HG03060 (cell line): ENCODE data around the gene GH1.
"Not testable (repeated sequence)": the region's sequence is repeated elsewhere in the genome, so short reads cannot be mapped to it uniquely, and the experiment has no call there.

Experiments used
- ATAC-seq: cut with Tn5 transposase; IDR thresholded peaks from one replicate; pipeline ENCODE4 v1.9.1; 2021; ENCODE audit warnings: low read depth, moderate number of reproducible peaks; ENCODE audit not compliant: unreplicated experiment

GH1 gene

DNA sequence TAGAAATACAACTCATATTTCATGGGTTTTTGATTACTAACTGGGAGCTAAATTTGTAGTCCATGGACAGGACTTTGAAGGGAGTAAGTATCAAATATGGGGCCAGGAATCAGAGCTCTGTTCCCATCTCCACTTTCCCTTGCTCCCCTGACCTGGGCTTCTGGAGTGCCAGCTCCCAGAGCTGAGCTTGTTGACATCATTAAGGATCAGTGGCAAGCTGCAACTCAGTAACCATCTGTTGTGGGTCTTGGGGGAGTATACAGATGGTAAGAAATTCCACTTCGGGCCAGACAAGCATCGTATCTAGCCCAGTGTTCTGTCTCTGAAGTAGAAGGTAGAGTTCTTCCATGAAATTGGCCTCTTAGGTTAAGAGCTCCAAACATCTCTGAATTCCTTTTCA lies 16.7 kb downstream of the GH1 start:
- not testable (repeated sequence) for ATAC-seq

DNA sequence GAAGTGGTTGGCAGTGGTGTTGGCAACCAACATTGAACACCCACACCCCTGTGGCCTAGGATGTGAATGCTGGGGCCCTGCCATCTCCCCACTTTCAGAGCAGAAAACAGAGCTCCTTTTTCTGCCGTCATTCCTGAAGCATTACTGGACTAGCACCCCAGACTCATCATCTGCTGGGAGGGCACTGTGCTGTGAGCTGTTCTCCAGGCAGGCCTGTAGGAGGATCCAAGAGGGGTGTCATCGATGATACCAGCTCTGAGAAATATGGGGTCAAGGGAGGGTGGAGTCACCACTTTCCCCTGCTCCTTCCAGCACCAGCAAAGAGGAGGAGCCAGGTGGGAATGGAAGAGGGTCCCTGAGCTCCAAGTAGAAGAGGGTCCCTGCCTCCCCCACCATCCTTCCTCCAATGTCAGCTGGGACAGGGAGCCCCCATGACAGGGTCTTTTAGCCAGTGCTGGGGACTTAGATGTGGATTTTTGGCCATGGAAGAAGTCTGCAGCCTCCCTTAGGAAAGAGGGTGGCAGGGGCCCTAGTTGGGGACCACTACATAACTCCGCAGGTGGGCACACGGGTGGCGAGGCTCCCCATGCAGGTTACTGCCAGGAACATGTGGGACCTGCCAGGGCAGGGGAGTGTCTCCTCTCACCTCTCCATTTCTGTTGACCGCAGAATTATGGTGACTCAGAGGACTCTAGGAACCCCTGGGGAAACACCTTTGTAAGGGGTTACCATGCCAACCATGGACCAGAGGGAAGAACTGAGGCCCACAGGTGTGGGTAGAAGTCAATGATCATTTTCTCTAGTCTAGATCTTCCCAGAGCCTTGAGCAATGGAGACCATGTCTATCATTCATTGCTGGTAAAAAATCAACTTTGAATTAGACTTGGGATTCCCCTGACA lies 19.5 kb downstream of the GH1 start:
- ATAC-seq: not testable (repeated sequence)

DNA sequence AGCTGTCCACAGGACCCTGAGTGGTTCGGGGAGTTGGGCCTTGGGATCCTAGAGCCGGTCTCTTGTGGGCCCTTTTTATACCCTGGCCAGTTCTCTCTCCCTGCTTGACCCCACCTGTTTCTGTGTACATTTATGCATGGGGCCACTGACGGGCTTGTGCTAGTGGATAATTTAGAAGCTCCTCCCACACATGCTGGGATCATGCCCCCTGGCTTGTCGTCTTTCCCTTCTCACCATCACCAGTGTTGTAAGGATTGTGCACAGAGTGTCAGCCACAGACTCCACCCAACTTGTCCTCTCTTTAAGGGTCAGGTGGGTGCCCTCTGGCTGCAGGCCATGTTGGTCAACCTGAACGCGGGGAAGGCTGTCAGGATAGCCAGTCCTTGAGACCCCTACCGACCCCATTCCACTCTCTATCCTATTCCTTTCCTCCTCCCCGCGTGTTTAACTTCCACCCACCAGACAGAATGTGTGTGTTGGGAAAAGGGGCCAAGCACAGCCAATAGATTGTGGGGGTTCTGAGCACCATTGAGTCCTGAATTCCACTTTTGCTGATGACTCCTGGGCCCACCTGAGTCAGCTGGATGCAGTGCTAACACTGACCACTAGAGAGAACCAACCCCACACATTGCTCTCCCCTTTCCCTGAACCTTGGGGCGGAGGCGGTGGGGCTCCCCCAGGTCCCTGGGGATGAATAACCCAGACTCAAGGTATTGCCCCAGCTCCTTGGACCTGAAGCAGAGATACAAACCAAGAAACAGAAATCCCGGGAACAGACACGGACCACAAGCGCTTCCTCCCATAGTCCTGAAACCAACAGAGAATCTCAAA lies 21.9 kb downstream of the GH1 start, which contains the start of gene CSH1:
Gene CSH1 (minus strand): TSS at position 51 of the 831 bp plus-strand sequence. CDS start 63 bp downstream, outside the sequence.
- not testable (repeated sequence) for ATAC-seq

DNA sequence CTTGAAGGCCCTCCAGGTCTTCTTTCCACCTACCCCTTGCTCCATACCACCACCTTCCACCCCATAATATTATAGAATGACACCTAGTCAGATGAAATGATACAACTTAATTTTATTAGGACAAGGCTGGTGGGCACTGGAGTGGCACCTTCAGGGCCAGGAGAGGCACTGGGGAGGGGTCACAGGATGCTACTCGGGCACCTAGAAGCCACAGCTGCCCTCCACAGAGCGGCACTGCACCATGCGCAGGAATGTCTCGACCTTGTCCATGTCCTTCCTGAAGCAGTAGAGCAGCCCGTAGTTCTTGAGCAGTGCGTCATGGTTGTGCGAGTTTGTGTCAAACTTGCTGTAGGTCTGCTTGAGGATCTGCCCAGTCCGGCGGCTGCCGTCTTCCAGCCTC lies 23.8 kb downstream of the GH1 start:
- ATAC-seq: not testable (repeated sequence)

DNA sequence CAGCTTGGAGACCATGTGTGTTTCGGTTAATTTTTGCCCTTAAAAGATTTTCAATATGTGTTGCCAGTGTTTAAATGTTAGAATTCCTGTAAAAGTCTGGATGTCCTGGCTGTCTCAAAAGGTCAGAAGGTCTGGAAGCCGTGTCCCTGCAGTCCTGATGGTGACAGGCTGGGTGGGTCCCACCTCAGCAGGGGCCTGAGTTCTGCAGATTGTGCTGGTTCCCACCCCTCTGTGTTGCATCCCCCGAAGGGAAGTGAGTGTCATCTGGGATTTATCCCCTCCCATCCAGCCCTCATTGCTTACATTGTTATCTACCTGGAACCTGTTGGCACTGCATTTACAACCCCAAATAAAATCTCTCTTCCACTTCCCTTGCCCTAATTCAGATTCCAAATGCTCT lies 24.6 kb downstream of the GH1 start:
- ATAC-seq: not testable (repeated sequence)

DNA sequence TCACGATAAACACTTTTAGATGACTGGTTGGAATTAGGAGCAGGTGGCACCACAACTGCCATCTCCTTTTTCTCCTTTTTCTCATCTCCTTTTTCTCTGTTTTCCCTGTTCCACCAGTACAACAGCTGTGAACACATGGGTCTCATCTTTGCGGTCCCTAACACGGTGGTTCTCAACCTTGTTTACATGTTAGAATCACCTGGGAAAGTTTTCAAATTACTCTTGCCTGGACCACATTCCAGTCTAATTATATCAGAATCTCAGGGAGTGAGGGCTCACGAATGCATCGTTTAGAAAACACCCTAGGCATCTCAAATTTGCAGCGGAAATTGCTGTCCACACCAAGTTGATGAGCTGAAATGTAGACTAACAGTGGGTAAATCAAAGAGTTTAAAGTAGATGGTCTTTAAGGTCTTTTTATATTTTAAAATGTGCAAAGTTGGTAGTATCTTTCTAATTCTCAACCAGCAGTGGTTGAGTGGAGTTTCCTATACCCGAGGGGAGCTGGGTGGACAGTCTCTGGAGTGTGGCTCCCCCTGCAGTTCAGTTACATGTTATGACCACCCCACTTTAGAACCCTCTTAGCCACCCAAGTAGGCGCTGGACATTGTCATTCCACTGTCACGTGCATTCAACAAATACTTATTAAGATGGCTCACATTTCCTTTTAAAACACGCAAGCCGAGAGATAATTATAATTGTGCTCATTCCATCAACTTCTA lies 26.2 kb downstream of the GH1 start:
- ATAC-seq: not testable (repeated sequence)

DNA sequence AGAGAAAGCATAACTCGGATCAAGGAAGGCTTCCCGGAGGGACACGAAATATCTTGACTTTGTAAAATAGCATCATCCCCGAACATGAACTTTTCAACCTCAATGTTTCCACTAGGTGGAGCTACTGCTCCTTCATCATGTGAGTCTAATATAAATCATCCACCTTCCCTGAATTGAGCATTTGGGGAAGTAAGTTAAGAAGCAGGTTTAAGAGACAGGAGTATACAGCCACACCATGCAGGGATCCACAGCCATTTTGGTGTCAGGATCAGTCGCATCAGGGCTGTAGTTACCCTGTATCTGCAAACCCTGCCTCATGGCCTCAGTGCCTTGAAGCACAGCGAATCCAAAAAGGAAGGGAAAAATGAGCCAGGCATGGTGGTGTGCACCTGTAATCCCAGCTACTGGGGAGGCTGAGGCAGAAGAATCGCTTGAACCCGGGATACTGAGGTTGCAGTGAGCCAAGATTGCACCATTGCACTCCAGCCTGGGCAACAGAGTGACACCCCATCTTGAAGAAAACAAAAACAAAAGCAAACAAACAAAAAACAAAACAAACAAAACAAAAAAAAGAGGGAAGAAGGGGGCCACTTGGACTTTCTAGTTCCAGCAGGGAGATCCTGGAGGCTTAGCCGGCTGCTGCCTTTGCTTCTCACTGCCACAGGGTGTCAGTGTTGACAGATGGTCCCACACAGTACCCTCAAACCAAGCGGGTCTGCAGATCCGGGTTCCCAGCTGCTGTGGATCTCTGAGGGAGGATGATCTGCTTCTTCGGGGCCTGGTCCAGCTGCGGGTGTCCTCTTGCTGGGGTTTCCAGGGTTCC lies 29.4 kb downstream of the GH1 start:
- not testable (repeated sequence) for ATAC-seq

DNA sequence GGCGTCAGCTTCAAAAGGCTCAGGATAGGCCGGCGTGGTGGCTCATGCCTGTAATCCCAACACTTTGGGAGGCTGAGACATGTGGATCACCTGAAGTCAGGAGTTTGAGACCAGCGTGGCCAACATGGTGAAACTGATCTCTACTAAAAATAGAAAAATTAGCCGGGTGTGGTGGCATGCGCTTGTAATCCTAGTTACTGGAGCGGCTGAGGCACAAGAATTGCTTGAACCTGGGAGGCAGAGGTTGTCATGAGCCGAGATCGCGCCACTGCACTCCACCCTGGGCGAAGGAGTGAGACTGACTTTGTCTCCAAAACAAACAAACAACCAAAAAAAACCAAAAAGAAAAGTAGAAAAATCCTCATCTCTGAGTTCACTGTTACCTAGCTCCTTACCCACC lies 33.5 kb downstream of the GH1 start:
- ATAC-seq: not testable (repeated sequence)

DNA sequence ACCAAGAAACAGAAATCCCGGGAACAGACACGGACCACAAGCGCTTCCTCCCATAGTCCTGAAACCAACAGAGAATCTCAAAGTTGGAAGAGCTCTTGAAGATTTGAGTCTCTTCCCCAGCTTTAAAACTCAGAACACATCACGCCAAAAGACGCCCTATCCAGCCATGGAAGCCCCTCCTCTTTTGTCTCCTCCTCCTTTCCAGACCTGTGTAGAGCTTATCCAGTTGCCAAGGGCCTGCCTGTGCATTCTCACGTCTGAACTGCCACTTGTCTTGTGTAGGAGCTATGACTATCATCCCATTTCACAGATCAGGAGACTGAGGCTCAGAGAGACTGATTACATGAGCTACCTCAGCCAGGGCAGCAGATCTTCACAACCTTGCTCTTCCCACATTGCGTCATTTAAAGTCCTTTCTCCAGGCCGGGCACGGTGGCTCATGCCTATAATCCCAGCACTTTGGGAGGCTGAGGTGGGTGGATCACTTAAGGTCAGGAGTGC lies 36.0 kb downstream of the GH1 start:
- not testable (repeated sequence) for ATAC-seq

DNA sequence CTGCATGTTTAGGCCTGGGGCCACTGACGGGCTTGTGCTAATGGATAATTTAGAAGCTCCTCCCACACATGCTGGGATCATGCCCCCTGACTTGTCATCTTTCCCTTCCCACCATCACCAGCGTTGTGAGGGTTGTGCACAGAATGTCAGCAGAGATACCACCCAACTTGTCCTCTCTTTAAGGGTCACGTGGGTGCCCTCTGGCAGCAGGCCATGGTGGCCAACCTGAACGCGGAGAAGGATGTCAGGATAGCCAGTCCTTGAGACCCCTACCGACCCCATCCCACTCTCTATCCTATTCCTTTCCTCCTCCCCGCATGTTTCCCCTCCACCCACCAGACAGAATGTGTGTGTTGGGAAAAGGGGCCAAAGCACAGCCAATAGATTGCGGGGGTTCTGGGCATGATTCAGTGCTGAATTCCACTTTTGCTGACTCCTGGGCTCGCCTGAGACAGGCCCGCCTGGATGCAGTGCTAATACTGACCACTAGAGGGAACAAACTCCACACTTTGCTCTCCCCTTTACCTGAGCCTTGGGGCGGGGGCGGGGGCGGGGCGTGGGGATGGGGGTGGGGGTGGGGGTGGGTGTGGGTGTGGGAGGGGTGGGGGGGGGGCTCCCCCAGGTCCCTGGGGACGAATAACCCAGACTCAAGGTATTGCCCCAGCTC lies 36.6 kb downstream of the GH1 start, which contains the start of gene GH2:
Gene GH2 (minus strand): TSS at position 10 of the 667 bp plus-strand sequence. CDS start 143 bp downstream, outside the sequence.
- ATAC-seq: no peak

DNA sequence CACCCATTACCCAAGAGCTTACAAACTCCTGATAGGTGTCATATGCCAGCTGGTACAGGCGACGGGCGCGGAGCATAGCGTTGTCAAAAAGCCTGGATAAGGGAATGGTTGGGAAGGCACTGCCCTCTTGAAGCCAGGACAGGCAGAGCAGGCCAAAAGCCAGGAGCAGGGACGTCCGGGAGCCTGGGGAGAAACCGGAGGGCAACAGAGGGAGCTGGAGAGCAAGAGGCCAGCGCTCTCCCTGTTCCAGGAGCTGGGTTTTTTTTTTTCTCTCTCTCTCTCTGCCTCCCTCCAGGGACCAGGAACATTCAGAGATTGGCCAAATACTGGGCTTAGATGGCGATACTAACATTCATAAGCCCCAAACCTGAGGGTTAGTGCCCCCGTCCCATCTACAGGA lies 37.3 kb downstream of the GH1 start:
- ATAC-seq: not testable (repeated sequence)

DNA sequence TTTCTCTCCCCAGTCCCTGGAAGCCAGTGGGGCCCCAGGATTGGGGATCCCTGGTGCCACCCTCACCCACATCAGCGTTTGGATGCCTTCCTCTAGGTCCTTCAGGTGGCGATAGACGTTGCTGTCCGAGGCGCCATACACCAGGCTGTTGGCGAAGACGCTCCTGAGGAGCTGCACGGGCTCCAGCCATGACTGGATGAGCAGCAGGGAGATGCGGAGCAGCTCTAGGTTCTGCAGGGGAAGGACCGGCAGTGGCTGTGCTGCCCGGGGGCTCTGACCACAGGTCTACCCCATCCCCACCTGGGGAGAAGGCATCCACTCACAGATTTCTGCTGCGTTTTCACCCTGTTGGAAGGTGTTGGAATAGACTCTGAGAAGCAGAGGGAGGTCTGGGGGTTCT lies 37.9 kb downstream of the GH1 start:
- ATAC-seq: no peak

DNA sequence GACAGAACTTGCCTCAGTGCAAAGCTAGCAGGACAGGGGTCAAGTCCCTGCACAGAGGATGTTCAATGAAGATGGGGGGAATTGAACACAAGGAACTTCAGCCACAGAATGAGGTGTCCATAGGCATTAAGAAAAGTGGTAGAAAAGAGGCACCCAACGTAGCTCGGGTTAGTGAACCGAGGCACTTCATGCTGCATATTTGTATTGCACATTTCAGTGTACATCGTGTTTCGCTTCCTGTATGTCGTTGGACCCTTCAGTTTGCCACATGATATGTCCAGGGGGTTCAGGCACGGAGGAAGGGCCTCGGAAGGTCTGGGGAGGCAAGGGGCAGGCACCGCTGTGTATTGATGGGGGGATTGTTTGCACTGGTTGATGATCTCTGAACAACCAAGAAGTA lies 40.2 kb downstream of the GH1 start:
- ATAC-seq: not testable (repeated sequence)

DNA sequence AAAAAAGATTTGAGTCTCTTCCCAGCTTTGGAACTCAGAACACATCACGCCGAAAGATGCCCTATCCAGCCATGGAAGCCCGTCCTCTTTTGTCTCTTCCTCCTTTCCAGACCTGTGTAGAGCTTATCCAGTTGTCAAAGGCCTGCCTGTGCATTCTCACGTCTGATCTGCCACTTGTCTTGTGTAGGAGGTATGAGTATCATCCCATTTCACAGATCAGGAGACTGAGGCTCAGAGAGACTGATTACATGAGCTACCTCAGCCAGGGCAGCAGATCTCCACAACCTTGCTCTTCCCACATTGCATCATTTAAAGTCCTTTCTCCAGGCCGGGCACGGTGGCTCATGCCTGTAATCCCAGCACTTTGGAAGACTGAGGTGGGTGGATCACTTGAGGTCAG lies 43.9 kb downstream of the GH1 start:
- ATAC-seq: not testable (repeated sequence)

DNA sequence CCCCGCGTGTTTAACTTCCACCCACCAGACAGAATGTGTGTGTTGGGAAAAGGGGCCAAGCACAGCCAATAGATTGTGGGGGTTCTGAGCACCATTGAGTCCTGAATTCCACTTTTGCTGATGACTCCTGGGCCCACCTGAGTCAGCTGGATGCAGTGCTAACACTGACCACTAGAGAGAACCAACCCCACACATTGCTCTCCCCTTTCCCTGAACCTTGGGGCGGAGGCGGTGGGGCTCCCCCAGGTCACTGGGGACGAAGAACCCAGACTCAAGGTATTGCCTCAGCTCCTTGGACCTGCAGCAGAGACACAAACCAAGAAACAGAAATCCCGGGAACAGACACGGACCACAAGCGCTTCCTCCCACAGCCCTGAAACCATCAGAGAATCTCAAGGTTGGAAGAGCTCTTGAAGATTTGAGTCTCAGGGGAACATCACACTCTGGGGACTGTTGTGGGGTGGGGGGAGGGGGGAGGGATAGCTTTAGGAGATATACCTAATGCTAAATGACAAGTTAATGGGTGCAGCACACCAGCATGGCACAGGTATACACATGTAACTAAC lies 44.5 kb downstream of the GH1 start:
- not testable (repeated sequence) for ATAC-seq

DNA sequence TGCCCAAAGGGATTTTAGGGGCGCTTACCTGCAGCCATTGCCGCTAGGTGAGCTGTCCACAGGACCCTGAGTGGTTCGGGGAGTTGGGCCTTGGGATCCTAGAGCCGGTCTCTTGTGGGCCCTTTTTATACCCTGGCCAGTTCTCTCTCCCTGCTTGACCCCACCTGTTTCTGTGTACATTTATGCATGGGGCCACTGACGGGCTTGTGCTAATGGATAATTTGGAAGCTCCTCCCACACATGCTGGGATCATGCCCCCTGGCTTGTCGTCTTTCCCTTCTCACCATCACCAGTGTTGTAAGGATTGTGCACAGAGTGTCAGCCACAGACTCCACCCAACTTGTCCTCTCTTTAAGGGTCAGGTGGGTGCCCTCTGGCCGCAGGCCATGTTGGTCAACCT lies 45.1 kb downstream of the GH1 start, which contains the start of gene CSH2:
Gene CSH2 (minus strand): TSS at position 101 of the 400 bp plus-strand sequence. CDS start 63 bp downstream, at position 38.
- not testable (repeated sequence) for ATAC-seq

DNA sequence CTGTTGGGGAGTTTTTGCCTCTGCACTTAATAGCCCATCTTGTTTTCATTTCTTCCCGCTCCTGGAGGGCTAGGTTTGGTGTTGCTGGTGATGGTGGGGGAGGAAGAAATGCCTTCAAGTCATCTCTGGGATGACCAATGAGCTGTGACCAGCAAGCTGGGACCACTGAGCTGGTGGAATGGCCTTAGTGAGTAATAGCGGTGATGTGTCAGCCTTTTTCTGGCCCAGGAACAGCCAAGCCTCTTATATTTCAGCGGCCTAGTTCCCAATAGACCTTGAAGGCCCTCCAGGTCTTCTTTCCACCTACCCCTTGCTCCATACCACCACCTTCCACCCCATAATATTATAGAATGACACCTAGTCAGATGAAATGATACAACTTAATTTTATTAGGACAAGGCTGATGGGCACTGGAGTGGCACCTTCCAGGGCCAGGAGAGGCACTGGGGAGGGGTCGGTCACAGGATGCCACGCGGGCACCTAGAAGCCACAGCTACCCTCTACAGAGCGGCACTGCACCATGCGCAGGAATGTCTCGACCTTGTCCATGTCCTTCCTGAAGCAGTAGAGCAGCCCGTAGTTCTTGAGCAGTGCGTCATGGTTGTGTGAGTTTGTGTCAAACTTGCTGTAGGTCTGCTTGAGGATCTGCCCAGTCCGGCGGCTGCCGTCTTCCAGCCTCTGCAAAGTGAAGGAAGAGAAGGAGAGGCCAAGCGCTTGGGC lies 46.8 kb downstream of the GH1 start:
- ATAC-seq: not testable (repeated sequence)

DNA sequence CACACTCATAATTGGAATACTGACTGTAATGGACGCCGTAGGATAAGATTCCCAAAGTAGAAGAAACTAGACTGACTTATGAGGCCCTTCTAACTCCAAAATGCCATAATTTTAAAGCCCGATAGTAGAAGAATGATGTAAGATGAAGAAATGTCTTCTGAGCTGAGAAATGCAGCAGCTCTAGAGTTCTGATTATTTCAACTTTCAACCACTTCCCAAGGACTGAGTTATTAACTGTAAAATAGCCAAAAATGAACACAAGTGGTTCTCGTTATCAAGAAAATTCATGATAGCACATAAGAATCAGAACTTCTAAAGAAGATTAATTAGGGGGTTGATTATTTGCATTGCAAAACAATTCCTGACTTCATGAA lies 48.4 kb downstream of the GH1 start:
- ATAC-seq: not testable (repeated sequence)
